ENCODE results near the gene KCTD5.

Gene KCTD5

DNA sequence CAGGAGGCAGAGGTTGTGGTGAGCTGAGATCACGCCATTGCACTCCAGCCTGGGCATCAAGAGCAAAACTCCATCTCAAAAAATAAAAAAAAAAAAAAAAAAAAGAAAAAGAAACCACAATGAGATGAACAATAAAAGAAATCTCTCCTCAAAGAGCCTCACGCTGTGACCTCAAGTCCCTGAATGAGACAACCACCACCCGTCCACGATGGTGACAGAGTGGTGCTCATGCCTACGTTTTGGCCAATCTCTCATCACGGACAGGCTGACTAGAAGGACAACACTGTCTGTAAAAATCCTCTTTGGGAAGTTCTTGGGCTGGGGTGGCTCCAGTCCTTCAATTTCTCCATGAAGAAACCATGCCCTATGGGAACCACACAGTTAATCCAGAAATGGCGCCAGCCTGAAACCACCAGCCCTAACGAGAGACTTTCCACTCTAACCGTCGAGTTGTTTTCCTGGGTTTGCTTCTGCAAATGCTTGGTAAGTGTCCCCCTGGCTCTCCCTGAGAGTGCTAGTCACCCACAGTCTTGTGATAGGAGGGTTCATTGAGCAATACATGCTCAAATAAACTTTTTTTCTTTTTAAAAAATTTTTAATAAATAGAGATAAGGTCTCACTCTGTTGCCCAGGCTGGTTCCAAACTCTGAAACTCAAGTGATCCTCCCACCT, 52.7 kb downstream of the KCTD5 start:
- no peak for DNase-seq

DNA sequence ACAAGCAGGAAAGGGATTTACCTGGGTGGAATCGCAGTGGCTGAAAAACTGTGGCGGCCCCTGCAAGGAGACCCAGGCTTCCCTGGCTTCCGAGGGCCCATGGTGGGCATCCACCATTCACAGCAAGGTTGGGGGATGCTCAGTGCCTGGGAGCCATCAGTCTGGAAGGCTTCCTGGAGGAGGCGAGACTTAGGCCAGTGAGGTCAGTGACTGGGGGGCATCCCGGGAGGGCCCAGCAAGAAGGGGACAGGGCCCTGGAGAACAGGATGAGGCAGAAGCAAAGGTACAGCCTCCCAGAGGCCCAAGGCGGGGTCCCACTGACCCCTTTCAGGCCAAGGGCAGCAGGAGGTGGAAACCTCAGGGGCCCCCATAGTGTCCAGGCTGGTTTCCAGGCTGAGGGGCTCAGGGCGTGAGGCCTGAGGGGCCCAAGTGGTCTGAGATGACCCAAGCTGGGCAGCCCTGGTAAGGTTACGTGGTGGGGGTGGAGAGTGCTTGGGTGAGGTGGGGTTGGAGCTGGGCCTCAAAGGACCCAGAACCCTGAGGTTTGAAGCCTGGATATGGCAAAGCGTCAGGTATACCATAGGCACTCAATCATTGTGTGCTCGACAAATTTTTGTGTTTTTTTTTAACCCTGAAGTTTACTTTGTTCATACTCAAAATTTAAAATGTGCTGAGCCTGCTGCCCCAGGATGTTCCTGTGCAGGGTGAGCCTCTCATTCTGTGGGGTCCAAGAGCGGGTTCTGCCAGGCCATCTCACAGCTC, 54.3 kb downstream of the KCTD5 start:
- DNase-seq, result no peak

DNA sequence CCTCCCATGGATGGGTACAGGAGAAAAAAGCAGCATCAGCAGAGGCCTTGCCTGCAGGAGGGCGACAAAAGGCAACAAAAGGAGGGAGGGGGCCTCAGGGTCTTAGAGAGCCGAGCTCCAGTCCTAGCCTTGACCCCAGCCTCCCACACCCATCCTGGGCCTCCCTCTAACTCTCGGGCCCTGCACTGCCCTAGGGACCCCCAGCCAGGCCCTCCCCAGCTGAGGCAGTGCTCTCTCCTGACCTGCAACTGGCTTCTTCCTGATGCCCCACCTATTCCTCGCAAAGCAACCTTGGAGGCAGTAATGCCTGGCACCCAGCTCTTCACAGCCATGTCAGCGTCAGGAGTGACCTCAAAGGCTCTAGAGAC, 54.9 kb downstream of the KCTD5 start:
- no peak for DNase-seq

DNA sequence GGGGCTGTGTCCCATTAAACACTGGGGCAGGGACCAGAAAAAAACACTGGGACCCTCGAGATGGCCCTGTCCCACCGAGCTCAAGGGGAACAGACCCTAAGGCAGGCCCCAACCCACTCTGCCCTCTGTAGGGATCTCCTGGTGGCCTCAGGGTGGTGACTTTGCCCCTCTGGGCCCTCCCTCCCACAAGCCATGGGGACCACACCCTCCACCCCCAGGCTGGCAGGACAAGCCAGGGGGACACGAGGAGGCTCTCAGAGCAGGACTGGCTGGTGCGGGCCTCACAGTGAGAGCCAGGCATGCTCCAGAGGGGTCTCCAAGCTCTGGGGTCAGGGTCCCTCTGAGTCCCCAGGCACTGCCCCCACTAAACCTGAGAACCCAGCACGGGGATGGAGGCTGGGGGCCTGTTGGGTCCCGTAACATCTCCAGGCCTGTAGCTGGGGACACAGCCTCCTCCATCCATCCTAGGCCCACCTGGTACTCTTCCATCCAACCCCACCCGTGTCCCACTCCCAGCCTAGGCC, 55.6 kb downstream of the KCTD5 start:
- DNase-seq, result no peak

DNA sequence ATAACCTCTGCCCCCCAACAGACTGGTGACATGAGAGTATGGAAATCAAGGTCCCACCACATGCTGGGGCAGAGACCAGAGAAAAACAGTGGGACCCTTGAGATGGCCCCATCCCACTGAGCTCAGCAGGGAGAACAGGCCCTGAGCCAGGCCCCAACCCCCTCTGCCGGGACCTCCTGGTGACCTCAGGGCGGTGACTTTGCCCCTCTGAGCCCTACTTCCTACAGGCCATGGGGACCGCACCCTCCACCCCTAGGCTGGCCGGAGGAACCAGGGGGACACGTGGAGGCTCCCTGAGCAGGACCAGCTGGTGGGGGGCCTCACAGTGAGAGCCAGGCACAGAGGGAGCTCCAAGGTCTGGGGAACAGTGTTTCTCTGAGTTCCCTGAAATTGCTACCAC, 56.3 kb downstream of the KCTD5 start:
- no peak for DNase-seq

DNA sequence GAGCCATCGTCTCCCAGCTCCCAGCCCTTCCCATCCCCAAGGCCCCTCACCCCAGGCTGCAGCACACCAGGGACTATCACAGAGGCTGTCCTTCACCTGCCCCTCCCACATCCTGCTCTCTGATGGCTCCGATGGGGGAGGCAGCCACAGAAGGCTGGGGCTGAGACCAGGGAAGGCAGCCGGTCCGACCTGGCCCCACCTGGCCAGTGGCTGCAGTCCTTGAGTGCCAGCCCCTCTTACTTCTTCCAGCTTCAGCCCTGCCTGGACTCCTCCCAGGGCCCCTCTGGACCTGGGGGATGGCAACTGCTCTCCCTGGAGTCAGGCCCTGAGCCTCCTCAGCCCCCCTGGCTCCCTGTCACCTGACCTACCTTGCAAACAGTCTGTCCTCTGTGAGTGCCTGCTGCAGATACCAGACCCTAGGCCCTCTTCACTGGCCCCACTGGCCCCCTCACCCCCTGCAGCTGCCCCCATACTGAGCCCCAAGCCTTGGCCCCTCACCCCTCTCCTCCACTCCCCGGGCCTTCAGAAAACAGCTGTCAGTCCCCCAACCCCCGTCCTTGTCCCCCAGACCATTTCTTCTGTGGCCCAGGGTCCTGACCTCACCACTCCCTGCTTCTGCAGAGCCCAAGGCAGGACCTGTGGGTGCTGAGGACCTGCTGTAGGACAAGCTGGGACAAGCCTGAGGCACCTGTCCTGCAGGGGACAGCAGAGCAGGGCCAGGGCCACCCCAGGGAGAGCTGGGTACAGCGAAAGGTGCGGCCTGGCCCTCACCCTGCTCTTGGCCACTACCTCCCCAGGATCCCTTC, 57.5 kb downstream of the KCTD5 start:
- no peak for DNase-seq

DNA sequence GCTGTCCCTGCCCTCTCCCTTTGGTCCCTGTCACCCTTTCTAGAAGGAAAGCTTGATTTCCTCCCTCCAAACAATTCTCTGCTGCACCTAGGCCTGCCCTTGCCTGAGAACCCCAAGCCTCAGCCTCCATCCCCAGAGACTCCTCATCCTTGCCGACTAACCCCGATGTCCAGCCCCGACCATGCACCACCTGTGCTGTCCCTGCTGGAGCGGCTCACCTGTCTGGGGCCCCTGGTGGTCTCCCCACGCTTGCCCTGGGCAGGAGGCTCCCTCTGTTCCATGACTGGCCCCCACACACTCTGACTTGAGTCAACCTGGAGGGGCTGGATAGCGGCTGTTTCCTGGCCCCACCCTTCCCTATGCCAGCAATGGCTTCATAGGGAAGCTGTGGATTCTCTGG, 58.2 kb downstream of the KCTD5 start:
- DNase-seq, result no peak

DNA sequence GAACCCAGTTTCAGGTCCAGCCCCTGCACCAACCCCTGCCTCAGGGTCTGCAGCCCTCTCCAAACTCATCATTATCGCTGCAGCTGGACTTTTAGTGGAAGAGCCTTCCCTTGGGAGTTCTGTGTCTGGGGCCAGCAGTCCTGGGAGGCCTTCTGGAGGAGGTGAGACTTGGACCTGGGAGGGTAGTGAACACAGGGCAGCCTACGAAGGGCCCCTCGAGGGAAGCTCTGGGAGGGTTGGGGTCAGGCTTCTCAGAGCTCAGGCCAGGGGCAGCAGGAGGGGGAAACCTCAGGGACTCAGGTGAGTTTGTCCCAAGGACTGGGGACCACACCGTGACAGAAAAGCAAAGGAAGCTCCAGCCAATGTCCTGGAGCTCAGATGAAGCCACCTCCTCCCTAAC, 58.8 kb downstream of the KCTD5 start:
- no peak for DNase-seq

DNA sequence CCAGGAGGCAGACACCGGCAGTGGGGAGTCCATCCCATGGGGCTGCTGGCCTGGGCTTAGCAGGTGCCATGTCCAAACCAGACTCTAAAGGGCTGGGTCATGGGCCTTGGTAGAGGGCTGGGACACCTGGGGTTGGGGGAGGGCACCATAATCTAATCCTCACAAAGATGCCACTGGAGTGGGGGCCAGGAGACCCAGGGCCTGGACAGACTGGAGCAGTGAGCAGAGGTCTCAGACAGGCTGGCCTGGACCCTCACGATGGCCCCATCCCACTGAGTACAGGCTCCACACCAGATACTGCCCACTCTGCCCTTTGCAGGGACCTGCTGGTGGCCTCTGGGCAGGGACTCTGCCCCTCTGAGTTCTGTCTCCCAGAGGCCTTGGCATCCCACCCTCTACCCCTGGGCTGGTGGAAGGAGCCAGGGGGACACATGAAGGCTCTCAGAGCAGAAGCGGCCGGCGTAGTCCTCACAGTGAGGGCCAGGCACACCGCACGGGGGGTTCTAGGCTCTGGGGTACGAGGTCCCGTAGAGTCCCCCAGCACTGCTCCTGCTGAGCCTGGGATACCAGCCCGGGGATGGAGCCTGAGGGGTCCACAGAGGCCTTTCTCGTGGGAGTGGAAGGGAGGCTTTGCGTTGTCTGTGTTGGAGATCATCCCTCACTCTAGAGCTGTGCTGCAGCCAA, 60.1 kb downstream of the KCTD5 start:
- no peak for DNase-seq

DNA sequence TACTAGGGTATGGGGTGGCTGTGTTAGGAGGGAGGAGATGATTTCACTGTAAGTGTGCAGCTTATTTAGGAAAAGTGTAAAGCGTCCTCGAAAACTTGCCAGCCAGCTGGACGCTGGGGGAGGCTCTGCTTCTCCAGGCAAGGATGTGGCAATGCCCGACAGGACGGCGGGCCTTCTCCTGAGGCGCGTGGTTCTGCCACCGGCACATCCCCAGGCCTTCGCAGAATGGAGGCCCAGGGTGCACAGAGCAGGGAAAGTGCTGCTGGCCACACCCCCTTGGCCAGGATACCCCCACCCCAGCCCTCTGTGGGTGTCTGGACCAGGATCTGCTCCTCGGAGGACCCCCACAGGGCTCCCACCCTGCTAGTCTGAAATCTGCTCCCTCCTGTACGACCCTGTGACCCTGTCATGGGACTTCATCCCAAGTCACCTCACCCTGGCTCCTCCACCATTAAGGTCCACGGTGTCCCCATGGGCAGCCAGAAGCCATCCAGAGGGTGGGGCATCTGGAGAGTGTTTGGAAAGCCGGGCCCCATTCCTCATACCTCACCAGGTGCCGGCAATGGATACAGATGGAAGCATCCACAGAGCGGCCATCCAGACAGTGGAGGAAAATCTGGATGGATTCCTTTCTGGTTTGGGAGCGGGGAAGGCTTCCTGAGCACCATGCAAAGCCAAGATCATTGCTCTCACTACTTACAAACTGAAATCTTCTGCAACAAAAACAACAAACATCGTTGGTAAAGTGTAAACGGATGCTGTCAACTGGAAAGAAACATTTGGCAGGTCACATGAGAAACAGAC, 60.9 kb downstream of the KCTD5 start:
- DNase-seq, result no peak

DNA sequence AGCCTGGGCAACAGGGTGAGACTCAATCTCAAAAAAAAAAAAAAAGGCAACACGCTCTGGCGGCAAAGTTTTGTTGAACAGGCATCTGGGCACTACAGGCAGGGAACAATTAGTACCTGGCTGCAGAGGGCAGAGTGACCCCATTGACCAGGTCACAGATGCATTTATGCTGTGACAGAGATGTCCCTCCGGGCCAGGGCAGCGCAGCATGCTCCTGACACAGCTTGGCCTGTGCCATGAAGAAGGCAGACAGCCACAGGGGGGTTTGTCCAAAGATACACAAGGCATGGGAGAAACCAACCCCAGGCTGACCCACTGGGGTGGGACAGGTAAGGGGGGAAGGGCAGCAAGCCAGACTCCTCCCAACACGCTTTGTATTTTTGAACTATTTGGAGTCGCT, 62.4 kb downstream of the KCTD5 start:
- no peak for DNase-seq

DNA sequence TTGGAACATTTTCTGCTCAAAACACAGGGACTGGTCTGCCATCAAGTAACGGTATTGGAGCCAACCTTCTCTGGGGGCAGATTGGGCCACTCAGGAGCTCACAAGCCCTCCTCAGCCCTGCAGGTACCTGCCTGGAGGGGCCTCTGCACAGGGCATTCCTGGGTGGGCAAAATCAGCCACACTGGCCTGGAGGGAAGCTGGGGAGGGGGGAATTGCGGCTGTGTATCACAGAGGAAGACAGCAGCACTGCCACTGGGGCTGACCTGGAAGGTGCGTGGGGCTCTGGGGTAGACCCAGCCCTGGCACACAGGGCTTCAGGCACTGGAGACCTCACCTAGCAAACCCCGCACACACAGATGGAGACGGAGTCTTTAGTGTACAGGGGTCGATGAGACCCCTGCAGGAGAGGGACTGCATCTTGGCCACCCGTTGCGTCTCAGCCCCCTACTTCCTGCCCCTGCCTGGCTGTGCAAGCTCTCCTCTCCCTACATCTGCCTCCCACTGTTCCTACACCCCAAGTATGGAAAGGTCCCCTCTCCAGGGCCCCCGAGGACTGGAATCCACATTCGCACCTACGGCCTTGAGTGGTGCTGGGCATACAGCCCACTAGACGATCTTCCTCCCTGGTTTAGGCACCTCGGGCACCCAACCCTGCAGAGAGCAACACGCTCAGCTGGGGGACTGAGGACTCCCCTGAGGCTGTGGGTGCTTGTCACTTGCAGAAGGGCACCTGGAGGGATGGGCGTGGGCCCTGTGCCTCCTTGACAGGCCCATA, 63.0 kb downstream of the KCTD5 start:
- DNase-seq, result no peak

DNA sequence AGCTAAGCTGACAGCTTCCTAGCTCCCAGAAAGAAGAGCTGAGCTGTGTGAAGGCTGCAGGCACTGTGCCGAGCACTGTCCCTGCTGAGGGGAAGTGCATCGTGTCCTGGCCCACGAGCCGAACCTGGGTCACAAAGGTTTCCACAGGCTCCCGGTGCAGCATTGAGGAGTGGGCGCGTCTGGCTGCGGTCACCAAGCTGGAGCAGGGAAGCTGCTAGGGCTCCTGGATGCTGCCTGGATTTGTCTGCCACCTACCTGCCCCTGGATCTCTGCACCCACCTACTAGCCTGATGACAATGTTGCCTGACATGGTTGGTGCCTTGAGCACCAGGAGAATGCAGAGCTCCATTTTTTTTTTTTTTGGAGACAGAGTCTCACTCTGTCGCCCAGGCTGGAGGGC, 63.6 kb downstream of the KCTD5 start:
- DNase-seq, result no peak

DNA sequence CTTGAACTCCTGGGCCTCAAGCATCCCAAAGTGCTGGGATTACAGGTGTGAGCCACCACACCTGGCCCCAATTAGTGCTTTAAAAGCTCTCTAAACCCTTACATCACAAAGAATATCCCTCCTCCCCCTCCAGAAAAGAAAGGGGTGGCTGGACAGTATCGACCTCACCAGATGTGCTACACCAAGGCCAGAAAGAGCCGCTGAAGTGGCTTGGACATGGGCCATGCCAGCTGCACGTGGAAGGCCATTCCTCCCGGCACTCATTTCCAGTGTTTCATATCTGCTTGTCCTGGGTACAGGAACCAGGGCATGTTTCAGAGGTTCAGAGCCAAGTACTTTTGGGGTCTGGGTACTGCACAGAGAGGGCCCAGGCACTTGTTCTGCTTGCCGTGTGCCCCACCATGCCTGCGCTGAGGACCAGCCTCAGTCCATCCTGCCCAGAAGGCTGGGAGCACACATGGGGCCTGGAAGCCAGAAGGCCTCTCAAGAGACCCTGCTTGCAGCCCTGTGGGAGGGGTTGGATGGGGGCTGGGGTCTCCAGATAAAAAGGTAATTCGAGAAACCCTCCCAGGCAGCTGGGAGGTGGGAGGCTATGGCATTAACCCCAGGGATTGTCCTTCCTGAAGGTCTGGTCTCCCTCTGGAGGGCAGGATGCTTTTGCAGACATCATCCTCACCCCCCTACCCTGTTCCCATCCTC, 66.6 kb downstream of the KCTD5 start:
- no peak for DNase-seq

DNA sequence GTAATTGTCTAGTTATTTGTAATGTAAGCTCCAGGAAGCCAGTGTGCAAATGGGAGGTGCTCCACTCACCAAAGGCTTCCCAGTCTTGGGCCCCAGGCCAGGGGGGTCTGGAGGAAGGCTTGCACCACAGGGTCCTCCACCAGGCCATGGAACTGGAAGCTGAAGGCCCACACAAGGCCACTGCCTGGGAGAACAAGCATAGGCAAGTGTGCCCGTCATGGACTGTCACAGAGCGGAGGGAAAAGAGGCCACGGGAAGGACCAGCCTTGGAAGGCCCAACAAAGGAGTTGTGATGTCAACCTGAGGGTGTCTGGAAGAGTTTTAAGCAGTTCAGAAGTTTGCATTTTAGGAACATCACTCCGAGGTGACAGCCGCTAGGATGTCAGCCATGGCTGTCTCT, 67.2 kb downstream of the KCTD5 start:
- DNase-seq, result no peak

DNA sequence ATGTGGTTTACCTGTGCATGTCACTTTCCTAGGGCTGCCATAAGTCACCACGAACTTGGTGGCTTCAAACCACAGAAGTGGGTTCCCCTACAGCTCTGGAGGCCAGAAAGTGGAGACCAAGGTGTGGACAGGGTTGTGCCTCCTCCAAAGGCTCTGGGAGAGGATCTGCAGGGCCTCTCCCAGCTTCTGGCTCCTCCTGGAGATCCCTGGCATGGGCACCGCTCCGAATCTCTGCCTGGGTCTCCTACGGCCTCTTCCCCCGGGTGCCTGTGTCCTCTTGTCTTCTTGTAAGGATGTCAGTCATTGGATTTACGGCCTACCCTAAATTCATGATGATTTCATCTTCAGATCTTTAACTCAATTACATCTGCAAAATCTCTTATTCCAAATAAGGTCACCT, 67.6 kb downstream of the KCTD5 start:
- DNase-seq, result no peak

DNA sequence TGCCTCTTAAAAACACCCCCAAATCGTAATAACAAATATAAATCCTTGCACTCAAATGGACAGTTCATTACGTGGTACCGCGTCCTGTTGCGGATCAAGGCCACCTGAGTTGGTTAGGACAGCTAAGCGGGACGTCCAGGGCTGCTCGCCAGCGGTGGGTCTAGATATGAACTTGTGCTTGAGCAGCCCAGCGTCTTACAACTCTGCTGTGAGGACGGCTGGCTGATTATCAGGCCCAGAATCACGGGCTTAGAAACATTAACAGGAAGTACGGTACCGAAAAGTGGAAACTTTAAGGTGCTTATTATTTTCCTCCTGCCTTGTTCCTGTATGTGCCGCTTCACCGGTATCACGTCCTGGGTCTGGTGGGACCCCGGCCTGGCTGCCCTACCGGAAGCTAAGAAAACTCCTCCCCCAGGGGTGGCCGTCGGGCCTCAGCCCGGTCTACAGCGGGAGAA, 69.3 kb downstream of the KCTD5 start:
- no peak for DNase-seq

DNA sequence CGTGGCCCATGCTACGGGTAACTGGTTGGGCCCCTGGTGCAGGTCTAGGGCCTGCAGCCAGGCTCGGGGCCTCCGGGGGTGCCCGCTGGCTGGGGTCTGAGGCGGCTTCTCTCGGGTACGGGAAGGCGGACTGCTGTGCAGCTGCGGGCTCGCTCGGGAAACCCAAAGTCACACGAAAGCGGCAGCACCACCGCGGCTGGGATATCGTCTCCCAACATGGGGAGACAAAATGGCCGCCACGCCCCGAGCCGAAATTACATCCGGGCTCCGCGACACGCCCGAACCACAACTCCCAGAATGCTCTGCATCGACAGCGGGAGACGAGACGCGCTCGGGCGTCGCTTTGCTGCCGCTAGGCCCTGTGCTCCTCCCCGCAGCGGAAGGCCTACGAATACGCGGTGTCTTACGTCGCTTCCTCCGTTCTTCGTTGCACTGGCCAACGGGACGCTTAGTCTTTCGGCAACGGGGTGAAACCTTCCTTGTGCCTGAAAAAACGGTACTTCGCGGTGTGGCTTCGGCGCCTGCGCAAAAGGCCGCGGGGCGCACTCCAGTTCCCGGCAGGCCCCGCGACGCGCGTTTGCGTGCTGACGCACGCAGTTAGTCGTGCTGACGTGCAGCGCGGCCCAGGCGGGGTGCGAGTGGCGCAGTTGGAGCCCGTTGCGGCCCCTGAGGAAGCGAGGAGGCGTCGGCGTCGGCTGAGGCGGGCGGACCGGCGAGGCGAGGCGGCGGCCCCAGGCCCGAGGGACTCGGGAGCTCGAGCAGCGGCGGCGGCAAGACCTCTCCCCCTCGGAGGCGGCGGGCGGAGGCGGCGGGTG, 69.9 kb downstream of the KCTD5 start, which contains the start of gene SRRM2:
Gene SRRM2 (plus strand): TSS at position 604 of the 815 bp plus-strand sequence. CDS start 3,727 bp downstream, outside the sequence.
- peak; percentile 88 for DNase-seq
